ENCODE measurements around the gene GPC5. TPM values are rescaled to one million over a fixed set of nuclear protein-coding genes. Genes with fewer than 3 reads are reported as not detected.
"Not testable (repeated sequence)": the region's sequence is repeated elsewhere in the genome, so short reads cannot be mapped to it uniquely, and the experiment has no call there.

Gene GPC5
- total RNA-seq, 1 donor from 2014 or later = 0.13 TPM

GRCh38 chr13:91836553-91836952 is 438.1 kb downstream of the GPC5 start:
- no peak for DNase-seq (ENCODE audit: low spot score)

- DNase-seq (ENCODE audit: low spot score) = no peak
Observed at GRCh38 chr13:91845612-91846011, 447.2 kb downstream of the GPC5 start.

- no peak for DNase-seq (ENCODE audit: low spot score)
Observed at GRCh38 chr13:91863699-91864098, 465.3 kb downstream of the GPC5 start.

- DNase-seq (ENCODE audit: low spot score) = no peak
Observed at GRCh38 chr13:91868351-91868750, 469.9 kb downstream of the GPC5 start.

GRCh38 chr13:91878491-91878890 is 480.1 kb downstream of the GPC5 start:
- no peak for DNase-seq (ENCODE audit: low spot score)

- no peak for DNase-seq (ENCODE audit: low spot score)
Observed at GRCh38 chr13:91879360-91879759, 480.9 kb downstream of the GPC5 start.

GRCh38 chr13:91882918-91883317 is 484.5 kb downstream of the GPC5 start:
- DNase-seq (ENCODE audit: low spot score) = no peak

- no peak for DNase-seq (ENCODE audit: low spot score)
Observed at GRCh38 chr13:91889641-91890040, 491.2 kb downstream of the GPC5 start.

- DNase-seq (ENCODE audit: low spot score) = no peak
Observed at GRCh38 chr13:91891141-91891540, 492.7 kb downstream of the GPC5 start.

GRCh38 chr13:91893040-91893439 is 494.6 kb downstream of the GPC5 start:
- no peak for DNase-seq (ENCODE audit: low spot score)

GRCh38 chr13:91894316-91894715 is 495.9 kb downstream of the GPC5 start:
- no peak for DNase-seq (ENCODE audit: low spot score)

- DNase-seq (ENCODE audit: low spot score) = no peak
Observed at GRCh38 chr13:91896547-91896946, 498.1 kb downstream of the GPC5 start.

GRCh38 chr13:91898986-91899385 is 500.6 kb downstream of the GPC5 start:
- DNase-seq (ENCODE audit: low spot score) = not testable (repeated sequence)

- no peak for DNase-seq (ENCODE audit: low spot score)
Observed at GRCh38 chr13:91902291-91902690, 503.9 kb downstream of the GPC5 start.

- DNase-seq (ENCODE audit: low spot score) = no peak
Observed at GRCh38 chr13:91904005-91904404, 505.6 kb downstream of the GPC5 start.

- DNase-seq (ENCODE audit: low spot score) = no peak
Observed at GRCh38 chr13:91904597-91904996, 506.2 kb downstream of the GPC5 start.

GRCh38 chr13:91907398-91907797 is 509.0 kb downstream of the GPC5 start:
- no peak for DNase-seq (ENCODE audit: low spot score)

GRCh38 chr13:91909617-91910016 is 511.2 kb downstream of the GPC5 start:
- no peak for DNase-seq (ENCODE audit: low spot score)

- DNase-seq (ENCODE audit: low spot score) = no peak
Observed at GRCh38 chr13:91922969-91923592, 524.7 kb downstream of the GPC5 start.

GRCh38 chr13:91930687-91931086 is 532.3 kb downstream of the GPC5 start:
- DNase-seq (ENCODE audit: low spot score) = no peak

GRCh38 chr13:91934354-91934753 is 535.9 kb downstream of the GPC5 start:
- no peak for DNase-seq (ENCODE audit: low spot score)

GRCh38 chr13:91946498-91947070 is 548.2 kb downstream of the GPC5 start:
- no peak for DNase-seq (ENCODE audit: low spot score)

- no peak for DNase-seq (ENCODE audit: low spot score)
Observed at GRCh38 chr13:91948736-91949135, 550.3 kb downstream of the GPC5 start.
